GM19372 (cell line): Measurements from ENCODE around the gene ZBED2.
"Not testable (repeated sequence)": the region's sequence is repeated elsewhere in the genome, so short reads cannot be mapped to it uniquely, and the experiment has no call there.

Source experiments
- ATAC-seq: cut with Tn5 transposase; IDR thresholded peaks from one replicate; pipeline ENCODE4 v1.9.1; 2021; ENCODE audit warnings: mild to moderate bottlenecking, low read depth, moderate library complexity; ENCODE audit not compliant: unreplicated experiment

The ZBED2 gene

DNA sequence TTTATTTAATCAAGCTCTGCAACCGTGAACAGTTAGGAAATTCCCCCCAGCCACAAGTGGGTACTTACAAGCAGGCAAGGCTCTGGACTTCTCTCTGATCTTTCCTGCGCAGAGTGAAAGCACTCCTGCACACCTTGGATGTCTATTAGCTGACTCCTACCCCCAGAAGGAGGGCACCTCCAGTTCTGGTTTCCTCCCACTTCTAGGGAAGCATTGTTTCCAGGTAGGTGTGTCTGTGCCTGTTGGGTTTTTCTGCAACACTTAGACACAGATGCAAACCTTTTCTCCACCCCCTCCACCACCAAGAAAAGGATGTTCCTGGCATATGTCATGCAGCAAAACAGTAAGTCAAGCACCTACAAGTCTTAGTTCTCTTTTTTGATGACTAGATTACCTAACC, at the start of gene ZBED2:
Gene ZBED2 (minus strand): TSS at position 115 of the 400 bp plus-strand sequence. CDS start 1,145 bp downstream, outside the sequence.
- peak; percentile 63 for ATAC-seq

- no peak for ATAC-seq
Observed at GRCh38 chr3:111639316-111639715, 44.2 kb upstream of the ZBED2 start.

- ATAC-seq = no peak
Observed at GRCh38 chr3:111636366-111636885, 41.3 kb upstream of the ZBED2 start.

- no peak for ATAC-seq
Observed at GRCh38 chr3:111635403-111635802, 40.3 kb upstream of the ZBED2 start.

DNA sequence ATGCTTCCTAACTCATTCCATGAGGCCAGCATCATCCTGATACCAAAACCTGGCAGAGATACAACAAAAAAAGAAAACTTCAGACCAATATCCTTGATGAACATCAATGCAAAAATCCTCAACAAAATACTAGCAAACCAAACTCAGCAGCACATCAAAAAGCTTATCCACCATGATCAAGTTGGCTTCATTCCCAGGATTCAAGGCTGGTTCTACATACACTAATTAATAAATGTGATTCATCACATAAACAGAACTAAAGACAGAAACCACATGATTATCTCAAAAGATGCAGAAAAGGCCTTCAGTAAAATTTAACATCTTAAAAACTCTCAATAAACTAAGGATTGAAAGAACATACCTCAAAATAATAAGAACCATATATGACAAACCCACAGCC, 35.5 kb upstream of the ZBED2 start:
- ATAC-seq = not testable (repeated sequence)

- not testable (repeated sequence) for ATAC-seq
Observed at GRCh38 chr3:111629018-111629417, 33.9 kb upstream of the ZBED2 start.

DNA sequence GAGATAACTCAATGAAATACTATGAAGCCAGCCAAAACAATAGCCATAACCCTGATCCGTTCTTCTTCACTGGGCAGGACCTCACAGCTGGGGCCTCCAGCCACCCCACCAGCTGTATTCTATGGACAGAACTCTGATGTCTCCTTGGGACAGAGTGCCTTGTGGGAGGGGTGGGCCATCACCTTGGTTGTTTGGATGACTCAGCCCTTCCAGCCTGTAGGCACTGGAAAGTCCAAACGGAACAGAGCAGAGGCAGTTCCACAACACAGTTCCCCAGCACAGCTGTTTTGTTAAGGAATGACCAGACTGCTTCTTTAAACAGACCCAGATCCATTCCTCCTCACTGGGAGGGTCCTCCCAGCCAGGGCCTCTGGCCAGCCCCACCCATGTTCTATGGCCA, 31.9 kb upstream of the ZBED2 start:
- ATAC-seq = no peak

GRCh38 chr3:111621535-111621934, 26.4 kb upstream of the ZBED2 start:
- ATAC-seq = no peak

DNA sequence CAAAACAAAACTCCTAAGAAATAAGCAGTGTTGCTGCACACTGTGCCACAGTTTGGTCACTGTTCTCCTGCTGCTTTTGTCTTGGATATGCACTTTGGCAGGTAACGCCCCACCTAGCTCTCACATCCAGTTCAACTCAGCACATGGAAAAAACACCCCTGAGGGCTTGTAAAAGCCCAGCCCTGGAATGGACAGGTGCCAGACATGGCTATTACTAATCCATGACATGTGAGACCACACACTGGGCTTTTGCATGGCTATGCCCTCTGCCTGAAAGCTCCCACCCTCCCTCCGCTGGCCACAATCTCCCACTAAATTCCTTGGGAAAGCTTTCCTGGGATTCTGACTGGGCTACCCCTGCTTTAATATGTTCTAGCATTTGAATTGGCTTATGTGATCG, 24.7 kb upstream of the ZBED2 start:
- ATAC-seq = no peak

GRCh38 chr3:111618945-111619344, 23.8 kb upstream of the ZBED2 start:
- ATAC-seq = no peak

DNA sequence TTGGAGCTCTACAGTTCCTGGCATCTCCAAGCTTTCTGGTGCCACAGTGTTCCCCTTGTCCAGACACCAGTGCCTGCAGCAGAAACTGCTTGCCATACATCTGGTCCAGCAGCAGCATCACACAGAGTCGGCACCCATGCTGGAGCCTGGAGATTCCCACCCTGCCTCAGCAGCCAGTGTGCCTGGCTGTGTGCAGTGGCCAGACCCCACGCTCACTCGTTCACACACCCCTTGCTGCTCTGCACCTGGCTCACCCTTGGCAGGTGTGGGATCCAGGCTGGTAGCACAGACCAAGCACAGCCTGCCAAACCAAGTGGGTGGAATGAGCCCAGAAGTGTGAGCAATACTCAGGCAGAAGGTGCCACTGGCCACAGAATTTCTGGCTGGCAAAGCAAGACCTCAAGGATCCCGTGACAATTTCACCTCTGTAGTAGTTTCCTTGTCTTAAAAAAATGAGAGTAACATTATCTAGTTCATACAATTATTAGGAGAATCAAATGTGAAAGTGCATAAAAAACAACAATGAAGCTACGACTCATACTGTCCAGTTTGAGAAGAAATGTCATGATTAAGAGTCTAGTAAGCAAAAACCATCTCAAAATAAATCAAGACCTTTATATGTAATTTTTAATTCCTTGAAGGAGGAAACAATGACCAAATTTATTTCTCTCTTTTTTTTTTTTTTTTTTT, 22.9 kb upstream of the ZBED2 start:
- no peak for ATAC-seq

DNA sequence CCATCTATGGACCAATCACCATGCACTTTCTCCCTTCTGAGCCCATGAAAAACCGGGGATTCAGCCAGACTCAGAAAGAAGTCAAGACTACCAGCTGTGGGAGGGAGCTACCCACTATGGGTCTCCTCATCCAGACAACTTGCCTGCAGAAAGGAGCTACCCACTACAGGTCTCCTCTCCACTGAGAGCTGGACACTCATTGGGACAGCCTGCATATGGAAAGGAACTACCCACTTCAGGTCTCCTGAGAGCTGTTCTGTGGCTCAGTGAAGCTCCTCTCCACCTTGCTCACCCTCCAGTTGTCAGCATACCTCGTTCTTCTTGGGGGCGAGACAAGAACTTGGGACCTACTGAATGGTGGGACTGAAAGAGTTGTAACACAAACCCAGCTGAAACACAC, 22.3 kb upstream of the ZBED2 start:
- ATAC-seq = no peak

GRCh38 chr3:111616417-111617105, 21.4 kb upstream of the ZBED2 start:
- ATAC-seq = peak; percentile 72

DNA sequence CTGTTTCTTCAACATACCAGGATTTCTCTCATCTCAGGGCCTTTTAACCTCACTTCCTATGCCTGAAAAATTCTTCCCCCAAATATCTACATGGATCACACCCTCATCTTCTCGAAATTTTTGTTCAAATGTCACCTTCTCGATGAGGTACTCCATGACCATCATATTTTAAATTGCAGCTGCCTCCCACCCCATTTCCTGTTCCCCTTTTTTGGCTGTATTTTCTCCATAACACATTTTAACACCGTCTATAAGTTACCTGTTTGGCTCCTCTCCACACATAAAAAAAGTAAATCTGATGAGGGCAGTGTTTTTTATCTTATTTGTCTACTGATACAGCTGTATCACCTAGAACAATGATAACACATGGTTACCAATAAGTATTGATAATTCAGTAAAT, 20.7 kb upstream of the ZBED2 start:
- ATAC-seq = no peak

- no peak for ATAC-seq
Observed at GRCh38 chr3:111613294-111613693, 18.1 kb upstream of the ZBED2 start.

- ATAC-seq = peak; percentile 15
Observed at GRCh38 chr3:111610612-111611054, 15.5 kb upstream of the ZBED2 start.

- ATAC-seq = peak; percentile 90
Observed at GRCh38 chr3:111610189-111610588, 15.0 kb upstream of the ZBED2 start.

GRCh38 chr3:111609700-111610099, 14.6 kb upstream of the ZBED2 start:
- ATAC-seq = no peak

GRCh38 chr3:111608383-111608782, 13.2 kb upstream of the ZBED2 start:
- peak; percentile 38 for ATAC-seq

DNA sequence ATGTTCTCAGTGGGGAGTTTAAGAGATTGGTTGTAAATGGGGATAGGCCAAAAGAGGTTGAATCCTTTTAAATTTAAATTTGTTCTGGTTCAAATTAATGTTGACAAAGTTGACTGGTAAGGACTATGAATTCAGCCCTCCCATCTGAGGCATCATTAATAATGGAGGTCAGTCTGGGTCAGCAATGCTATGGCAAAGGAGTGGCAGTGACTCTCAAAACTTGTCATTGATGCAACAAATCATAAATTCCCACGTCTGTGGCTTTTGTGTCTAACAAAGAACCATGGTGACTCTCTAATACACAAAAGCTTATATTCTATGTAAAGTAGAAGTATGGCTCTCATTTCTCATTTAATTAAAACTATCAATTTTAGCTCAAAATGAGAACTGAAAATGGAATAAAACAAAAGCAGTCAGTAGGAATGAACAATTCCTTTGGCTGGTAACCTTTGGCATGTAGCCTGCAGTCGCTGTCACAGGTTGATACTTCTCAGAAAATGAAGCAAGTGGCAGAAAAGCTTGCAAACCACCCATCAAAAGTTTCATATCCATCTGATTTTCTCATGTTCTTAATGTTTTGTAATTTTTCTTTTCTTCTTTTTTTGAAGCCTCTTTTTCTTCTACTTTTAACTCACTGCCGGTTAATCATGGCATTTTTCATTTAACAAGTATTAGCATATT, 12.2 kb upstream of the ZBED2 start:
- no peak for ATAC-seq

GRCh38 chr3:111605493-111605892, 10.3 kb upstream of the ZBED2 start:
- no peak for ATAC-seq
